ENCODE measurements around the gene WASHC3.
"Not testable (repeated sequence)": the region's sequence is repeated elsewhere in the genome, so short reads cannot be mapped to it uniquely, and the experiment has no call there.

WASHC3 gene

DNA sequence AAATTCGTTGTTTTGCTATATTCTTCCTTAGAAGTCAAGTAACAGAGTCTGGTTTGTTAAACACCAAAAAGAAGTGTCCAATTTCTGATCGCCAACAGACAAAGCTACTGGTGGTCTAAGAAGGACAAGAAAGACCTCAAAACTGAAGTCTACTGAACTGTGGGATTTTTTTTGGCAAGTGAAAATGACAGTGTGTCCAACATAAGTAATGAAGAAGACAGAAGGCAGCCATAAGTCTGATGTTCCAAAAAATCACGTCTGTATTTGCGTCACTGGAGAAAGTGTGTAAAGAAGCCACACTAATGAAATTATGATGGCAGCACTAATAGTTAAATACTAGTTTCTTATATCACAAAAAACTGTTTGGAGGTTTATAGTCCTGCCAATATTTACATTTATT is 32.6 kb downstream of the WASHC3 start:
- DNase-seq (ENCODE audit: low spot score): no peak
- TF ChIP-seq CTCF (conservative IDR thresholded peaks at IDR 0.05; ENCODE audit: low read depth): no peak
- POLR2A ChIA-PET (ENCODE audit: low non-redundant PET): interaction anchor here (0.5 kb wide), 1 partner anchor 10 kb away, joined by 9 read pairs; no protein-coding TSS in a partner anchor
- H3K27ac ChIP-seq: no peak overlapping the region
- CTCF ChIA-PET: interaction anchor here (0.7 kb wide), 1 partner anchor 111 kb away, joined by 3 read pairs; no protein-coding TSS in a partner anchor

DNA sequence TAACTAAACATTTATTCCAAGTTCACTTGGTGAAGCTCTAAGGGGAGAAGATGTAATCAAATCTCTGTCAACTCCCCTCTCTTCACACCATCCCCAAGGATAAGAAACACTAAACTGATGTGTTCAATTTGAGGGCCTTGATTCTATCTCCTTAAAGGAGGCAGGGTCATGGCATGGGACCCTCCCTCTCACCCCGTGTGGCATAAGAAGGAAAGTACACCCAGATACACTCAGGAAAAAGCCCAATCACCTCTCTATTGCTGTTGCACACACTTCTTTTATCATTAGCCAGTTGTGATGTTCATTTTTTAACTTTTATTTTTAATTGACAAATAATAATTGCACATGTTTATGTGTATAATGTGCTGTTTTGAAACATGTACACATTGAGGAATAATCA is 35.1 kb downstream of the WASHC3 start:
- no peak for DNase-seq (ENCODE audit: low spot score)
- CTCF ChIA-PET: interaction anchor here (0.6 kb wide), 2 partner anchors 303 to 788 kb away, joined by 3 read pairs; no protein-coding TSS in a partner anchor
- no peak for TF ChIP-seq CTCF (conservative IDR thresholded peaks at IDR 0.05; ENCODE audit: low read depth)
- no peak overlapping the region for H3K27ac ChIP-seq
- POLR2A ChIA-PET (ENCODE audit: low non-redundant PET): no interaction called here

GRCh38 chr12:102024765-102025164 is 37.0 kb downstream of the WASHC3 start:
- ChIA-PET POLR2A (ENCODE audit: low non-redundant PET) (no interaction called here), CTCF (no interaction called here)
- no peak for TF ChIP-seq CTCF (conservative IDR thresholded peaks at IDR 0.05; ENCODE audit: low read depth)
- no peak overlapping the region for H3K27ac ChIP-seq
- no peak for DNase-seq (ENCODE audit: low spot score)

DNA sequence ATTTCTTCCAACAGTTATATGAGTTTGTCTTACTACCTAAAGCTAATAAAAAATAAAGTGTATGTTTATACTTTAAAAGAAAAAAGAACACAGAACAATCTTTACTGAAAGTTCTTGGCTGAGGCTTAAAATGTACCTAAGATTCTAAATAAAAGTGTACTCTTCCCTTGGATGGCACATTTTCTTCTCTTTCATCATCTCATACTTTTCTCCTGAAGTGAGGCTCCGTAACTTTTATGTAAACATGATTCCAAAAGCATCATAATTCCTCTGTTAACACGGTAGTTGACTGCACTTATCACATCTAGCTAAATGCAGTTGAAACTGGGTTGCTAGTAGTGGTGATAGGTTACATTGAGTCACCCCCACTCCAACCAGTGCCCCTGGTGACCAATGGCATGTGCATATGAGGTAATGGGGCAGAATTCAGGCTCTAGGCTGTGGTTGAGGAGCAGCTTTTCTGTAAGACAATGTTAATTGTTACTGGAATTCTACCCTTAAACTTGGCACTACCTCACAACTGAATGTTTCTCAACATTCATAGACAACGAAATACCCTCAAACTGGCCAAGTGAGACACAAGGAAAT is 38.4 kb downstream of the WASHC3 start:
- H3K27ac ChIP-seq: no peak overlapping the region
- POLR2A ChIA-PET (ENCODE audit: low non-redundant PET): no interaction called here
- no peak for TF ChIP-seq CTCF (conservative IDR thresholded peaks at IDR 0.05; ENCODE audit: low read depth)
- DNase-seq (ENCODE audit: low spot score): no peak
- CTCF ChIA-PET: no interaction called here

GRCh38 chr12:102022286-102022685 is 39.5 kb downstream of the WASHC3 start:
- no peak for TF ChIP-seq CTCF (conservative IDR thresholded peaks at IDR 0.05; ENCODE audit: low read depth)
- POLR2A ChIA-PET (ENCODE audit: low non-redundant PET): no interaction called here
- DNase-seq (ENCODE audit: low spot score): no peak
- no peak overlapping the region for H3K27ac ChIP-seq
- CTCF ChIA-PET: interaction anchor here (1.0 kb wide), 1 partner anchor 462 kb away, joined by 3 read pairs; no protein-coding TSS in a partner anchor

GRCh38 chr12:102021540-102022246 is 40.1 kb downstream of the WASHC3 start:
- H3K27ac ChIP-seq: no peak overlapping the region
- CTCF ChIA-PET: interaction anchor here (1.0 kb wide), 1 partner anchor 463 kb away, joined by 3 read pairs; no protein-coding TSS in a partner anchor
- no peak for DNase-seq (ENCODE audit: low spot score)
- TF ChIP-seq CTCF (conservative IDR thresholded peaks at IDR 0.05; ENCODE audit: low read depth): no peak
- POLR2A ChIA-PET (ENCODE audit: low non-redundant PET): no interaction called here

DNA sequence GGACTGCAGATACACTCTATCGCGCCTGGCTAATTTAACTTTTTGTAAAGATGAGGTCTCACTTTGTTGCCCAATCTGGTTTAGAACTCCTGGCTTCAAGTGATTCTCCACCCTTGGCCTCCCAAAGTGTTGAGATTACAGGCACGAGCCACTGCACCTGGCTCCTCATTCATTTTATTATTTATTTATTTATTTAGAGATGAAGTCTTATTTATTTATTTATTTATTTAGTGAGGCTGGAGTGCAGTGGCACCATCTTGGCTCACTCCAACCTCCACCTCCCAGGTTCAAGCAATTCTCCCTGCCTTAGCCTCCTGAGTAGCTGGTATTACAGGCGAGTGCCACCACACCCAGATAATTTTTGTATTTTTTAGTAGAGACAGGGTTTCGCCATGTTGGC is 43.2 kb downstream of the WASHC3 start:
- H3K27ac ChIP-seq; DNase-seq (ENCODE audit: low spot score); CTCF ChIA-PET; POLR2A ChIA-PET (ENCODE audit: low non-redundant PET): not testable (repeated sequence)

All from RWPE1 (cell line).